GM21360 (cell line): ENCODE results near the gene GPRIN2.

ENCODE experiments used
- ATAC-seq: cut with Tn5 transposase; IDR thresholded peaks from one replicate; pipeline ENCODE4 v1.9.1; 2021; ENCODE audit warnings: mild to moderate bottlenecking, moderate library complexity; ENCODE audit not compliant: unreplicated experiment

The GPRIN2 gene

GRCh38 chr10:46549171-46550075 is 7.0 kb downstream of the GPRIN2 start:
- ATAC-seq = no peak

- ATAC-seq = no peak
These were observed 7.9 kb downstream of the GPRIN2 start for GRCh38 chr10:46548498-46549090.

- ATAC-seq = no peak
These were observed 8.6 kb downstream of the GPRIN2 start for GRCh38 chr10:46547541-46548497.

GRCh38 chr10:46546591-46547540 is 9.6 kb downstream of the GPRIN2 start:
- no peak for ATAC-seq

- no peak for ATAC-seq
These were observed 10.4 kb downstream of the GPRIN2 start for GRCh38 chr10:46545861-46546590.

- ATAC-seq = no peak
These were observed 11.3 kb downstream of the GPRIN2 start for GRCh38 chr10:46544989-46545791.

GRCh38 chr10:46543466-46544377 is 12.7 kb downstream of the GPRIN2 start:
- no peak for ATAC-seq

- ATAC-seq = no peak
These were observed 13.6 kb downstream of the GPRIN2 start for GRCh38 chr10:46542567-46543465.

- no peak for ATAC-seq
These were observed 14.5 kb downstream of the GPRIN2 start for GRCh38 chr10:46541735-46542566.

- no peak for ATAC-seq
These were observed 15.3 kb downstream of the GPRIN2 start for GRCh38 chr10:46541017-46541661.

- no peak for ATAC-seq
These were observed 15.9 kb downstream of the GPRIN2 start for GRCh38 chr10:46540412-46541016.

- no peak for ATAC-seq
These were observed 16.7 kb downstream of the GPRIN2 start for GRCh38 chr10:46539596-46540411.

- no peak for ATAC-seq
These were observed 17.6 kb downstream of the GPRIN2 start for GRCh38 chr10:46538717-46539426.
